SH-SY5Y (cell line): ENCODE results near the gene IBA57.

Source experiments
- GATA2 ChIP-seq: IDR thresholded peaks from 2 replicates; pipeline ENCODE4 v1.6.1; 2011; ENCODE audit warnings: mild to moderate bottlenecking, low read depth, low read length
- GATA3 ChIP-seq: IDR thresholded peaks from 2 replicates; pipeline ENCODE4 v1.6.1; 2011; ENCODE audit warnings: low read depth, mild to moderate bottlenecking, low read length, moderate library complexity

The IBA57 gene

GRCh38 chr1:228141226-228142044, 24.2 kb upstream of the IBA57 start:
- TF ChIP-seq GATA3, result no peak
- TF ChIP-seq GATA2, result no peak

DNA sequence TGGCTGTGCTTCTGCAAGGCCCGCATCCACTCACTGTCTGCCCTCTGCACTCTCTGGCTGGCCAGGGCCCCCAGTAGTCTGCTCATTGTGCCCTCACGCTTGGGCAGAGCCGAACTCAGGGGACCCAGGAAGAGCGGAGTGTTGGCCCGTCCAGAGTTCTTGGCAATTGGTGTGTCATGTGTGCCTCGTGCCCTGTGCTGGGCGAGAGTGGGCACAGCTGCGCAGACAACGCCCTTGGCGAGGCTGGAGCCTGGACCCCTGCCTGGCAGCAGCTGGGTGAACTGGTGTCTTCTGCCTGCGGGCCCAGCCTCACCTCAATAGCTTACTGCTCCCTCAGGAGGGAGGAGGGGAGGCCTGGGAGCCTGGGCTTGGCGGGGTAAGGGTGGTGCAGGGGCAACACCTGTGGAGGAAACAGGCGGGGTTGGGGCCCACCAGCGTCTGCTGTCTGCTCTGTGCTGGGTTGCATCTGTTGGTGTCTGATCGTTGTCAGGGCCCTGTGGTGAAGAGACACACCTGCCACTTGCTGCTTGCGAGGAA, 23.4 kb upstream of the IBA57 start:
- TF ChIP-seq GATA2 (no peak), GATA3 (no peak)

DNA sequence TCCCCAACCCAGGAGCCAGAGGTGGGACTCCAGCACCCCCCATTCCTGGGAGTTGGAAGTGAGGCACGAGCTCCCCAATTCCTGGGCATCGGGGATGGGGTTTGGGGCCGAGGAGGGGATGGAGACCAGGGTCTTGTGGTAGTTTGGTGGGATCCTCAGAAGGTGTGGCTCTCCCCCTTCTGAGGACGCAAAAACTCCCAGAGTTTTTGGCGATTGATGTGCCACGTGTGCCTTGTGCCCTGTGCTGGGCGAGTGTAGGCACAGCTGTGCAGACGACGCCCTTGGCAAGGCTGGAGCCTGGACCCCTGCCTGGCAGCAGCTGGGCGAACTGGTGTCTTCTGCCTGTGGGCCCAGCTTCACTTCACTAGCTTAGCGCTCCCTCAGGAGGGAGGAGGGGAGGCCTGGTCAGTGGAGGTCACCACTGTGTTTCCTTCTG, 22.9 kb upstream of the IBA57 start:
- TF ChIP-seq GATA2 (no peak), GATA3 (no peak)

GRCh38 chr1:228143480-228144192, 22.0 kb upstream of the IBA57 start:
- TF ChIP-seq GATA3 (no peak), GATA2 (no peak)

- no peak for TF ChIP-seq GATA2
- TF ChIP-seq GATA3, result no peak
These were observed 21.2 kb upstream of the IBA57 start for GRCh38 chr1:228144193-228144992.

GRCh38 chr1:228144993-228145343, 20.6 kb upstream of the IBA57 start:
- TF ChIP-seq GATA2 (no peak), GATA3 (no peak)

- no peak for TF ChIP-seq GATA2
- TF ChIP-seq GATA3, result no peak
These were observed 19.9 kb upstream of the IBA57 start for GRCh38 chr1:228145463-228146416.

GRCh38 chr1:228146417-228147150, 19.0 kb upstream of the IBA57 start:
- TF ChIP-seq GATA2 (no peak), GATA3 (no peak)

DNA sequence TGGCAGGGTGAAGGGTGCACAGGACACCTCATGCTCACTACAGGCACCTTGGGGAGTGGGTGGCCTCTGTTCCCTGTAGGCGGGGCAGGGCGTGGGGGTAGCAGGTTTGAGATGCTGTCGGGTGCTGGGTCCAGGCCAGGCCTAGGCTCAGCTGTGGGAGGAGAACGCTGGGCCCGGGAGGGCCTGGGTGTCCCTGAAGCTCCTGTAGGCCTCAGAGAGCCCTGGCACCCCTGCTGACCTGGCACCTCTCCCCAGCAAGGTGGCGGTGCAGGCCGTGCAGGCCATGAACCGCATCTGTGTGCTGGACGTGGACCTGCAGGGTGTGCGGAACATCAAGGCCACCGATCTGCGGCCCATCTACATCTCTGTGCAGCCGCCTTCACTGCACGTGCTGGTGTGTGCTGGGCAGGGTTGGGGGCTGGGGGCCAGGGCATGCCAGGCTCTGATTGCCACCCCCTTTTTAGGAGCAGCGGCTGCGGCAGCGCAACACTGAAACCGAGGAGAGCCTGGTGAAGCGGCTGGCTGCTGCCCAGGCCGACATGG, 18.4 kb upstream of the IBA57 start:
- TF ChIP-seq GATA2, result no peak
- TF ChIP-seq GATA3, result no peak

DNA sequence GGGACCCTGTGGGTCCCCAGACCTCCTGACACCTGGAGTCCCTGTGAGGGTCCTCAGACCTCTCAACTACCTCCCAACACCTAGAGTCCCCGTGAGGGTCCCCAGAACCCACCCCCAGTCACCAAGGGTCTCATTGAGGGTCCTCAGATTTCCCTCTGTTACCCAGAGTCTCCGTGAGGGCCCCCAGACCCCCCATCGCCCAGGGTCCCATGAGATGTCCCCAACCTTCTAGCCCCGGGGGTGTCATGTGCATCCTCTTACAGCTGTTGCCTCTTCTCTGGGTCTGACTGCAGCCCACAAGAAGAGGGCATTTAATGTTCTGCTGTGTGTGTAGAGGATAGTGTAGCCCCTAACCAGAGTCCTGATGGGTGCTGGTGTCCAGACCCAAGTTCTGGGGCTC, 17.8 kb upstream of the IBA57 start:
- TF ChIP-seq GATA3, result no peak
- TF ChIP-seq GATA2, result no peak

DNA sequence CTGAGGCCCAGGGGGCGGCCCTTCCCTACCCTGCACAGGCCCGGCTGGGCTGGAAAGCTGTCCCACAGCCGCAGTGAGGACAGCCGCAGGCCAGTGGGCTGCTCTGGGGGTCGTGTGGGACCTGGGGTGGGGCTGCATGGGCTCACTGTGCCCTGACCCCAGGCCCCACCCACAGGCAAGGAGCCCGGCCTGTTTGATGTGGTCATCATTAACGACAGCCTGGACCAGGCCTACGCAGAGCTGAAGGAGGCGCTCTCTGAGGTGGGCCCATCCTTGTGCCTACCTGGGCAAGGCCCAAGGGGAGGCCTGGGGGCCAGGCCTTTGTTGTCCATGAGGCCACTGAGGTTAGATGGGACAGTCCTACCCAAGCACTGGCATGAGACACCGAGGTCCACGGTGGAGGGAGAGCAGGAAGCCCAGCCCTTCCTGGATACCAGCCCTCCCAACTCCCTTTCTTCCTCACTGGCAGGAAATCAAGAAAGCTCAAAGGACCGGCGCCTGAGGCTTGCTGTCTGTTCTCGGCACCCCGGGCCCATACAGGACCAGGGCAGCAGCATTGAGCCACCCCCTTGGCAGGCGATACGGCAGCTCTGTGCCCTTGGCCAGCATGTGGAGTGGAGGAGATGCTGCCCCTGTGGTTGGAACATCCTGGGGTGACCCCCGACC, 17.3 kb upstream of the IBA57 start:
- TF ChIP-seq GATA2 (no peak), GATA3 (no peak)
